EH (cell line): Measurements from ENCODE around the gene MINDY4B.

Experiments used
- DNase-seq: peaks from one replicate; pipeline ENCODE4 v3.0.0-alpha.2; 2015; ENCODE audit warnings: low read depth

Gene MINDY4B

DNA sequence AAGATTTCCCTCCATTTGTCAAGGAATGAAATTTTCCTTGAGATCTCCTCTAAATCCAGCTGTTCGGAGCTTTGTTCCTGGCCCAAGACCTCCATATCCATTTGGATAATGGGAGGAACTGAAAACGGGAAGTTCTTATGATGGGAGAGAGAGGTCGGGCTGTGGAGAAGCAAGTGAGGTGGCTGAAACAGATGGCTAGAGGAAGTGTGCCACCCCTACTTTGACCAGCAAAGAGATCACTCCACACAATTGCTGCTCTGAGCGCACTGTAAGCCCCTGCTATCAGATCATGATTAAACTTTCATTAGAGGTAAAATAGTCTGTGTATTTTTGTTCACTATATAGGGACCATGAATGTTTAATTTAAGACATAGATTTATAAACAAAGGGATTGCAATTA is at the start of gene MINDY4B:
Gene MINDY4B, minus strand, starts transcription at position 101 of the 400 bp plus-strand sequence. Its CDS starts 0 bp downstream, at position 101.
- DNase-seq = no peak

DNA sequence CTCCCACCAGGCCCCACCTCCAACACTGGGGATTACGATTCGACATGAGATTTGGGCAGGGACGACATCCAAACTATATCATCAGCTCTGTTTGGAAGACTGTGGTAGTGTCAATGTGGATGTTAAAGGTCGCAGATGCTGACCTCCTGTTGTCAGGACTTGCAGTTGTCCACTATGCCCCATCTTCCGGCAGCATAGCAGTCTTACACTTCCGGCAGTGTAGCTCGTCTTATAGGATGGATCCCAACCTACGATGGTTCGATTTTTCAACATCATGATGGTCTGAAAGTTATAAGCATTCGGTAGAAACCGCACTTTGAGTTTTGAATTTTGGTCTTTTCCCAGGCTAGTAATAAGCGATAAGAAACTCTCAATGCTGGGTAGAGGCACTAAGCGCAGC is 46.7 kb upstream of the MINDY4B start:
- no peak for DNase-seq

DNA sequence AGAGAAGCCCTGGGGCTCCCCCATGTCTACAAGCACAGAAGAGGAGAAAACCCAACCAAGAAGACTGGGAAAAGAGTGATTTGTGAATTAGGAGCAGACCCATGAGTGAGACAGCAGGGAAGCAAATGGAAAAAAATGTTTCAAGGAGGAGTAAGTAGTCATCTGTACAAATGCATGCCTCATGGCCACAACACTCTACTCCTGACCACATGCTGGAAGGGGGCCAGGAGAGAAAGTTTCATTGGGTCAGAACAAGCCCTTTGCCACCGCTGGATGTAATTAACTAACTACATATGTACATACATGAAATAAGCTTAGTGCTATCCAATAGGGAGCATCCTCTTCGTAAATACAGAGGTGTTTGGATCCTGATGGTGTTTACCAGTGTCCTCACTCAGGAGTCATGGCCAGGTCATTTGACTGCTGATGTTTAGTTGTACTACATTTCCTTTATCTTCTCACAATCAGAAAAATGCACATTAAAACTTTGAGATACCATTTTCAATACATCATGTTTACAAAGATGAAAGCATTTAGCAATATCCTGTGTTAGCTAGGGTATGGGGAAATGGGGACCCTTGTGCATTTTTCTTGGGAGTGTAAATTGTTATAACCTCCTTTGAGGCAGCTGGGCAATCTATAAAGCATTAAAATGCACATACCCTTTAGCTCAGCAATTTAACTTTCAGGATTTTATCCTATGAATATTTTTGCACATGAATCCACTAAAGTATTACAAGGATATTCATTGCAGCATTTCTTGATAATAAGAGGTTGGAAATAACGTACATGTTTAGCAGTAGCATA is 40.2 kb upstream of the MINDY4B start:
- DNase-seq = peak; percentile 51

DNA sequence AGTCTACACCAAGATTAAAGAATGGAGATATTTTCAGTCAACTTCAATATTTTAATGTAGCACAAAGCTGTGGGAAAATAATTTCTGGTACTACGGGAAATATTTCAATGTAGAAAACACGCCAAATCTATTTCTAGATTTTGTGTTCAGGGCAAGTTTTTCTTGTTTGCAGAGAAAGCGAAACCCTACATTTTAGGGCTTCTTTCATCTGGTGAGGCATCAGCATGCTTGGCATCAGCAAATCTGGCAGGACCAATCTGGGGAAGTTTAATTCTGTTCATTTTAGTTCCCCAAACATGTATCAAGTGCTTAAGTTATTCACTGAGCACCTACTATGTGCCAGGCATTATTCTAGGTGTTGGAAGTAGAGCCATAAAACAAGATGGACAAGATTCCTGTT is 37.0 kb upstream of the MINDY4B start:
- DNase-seq = no peak

DNA sequence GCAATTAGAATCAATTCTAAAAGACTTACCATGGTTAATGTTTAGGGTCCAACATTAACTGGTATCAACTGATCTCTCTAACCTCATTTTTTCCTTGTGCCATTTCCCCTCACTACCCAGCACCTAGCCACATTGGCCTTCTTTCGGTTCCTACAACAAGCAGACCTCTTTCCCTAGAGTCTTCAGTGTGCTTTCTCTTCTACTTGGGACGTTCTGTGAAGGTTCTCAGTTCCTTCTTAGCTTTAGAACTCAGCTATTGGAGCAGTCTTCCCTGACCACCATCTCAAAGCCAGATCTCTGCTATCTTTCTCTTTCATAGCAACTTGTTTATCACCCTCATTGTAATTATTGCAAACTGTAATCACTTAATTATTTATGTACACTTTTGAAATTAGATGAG is 31.5 kb upstream of the MINDY4B start:
- no peak for DNase-seq

DNA sequence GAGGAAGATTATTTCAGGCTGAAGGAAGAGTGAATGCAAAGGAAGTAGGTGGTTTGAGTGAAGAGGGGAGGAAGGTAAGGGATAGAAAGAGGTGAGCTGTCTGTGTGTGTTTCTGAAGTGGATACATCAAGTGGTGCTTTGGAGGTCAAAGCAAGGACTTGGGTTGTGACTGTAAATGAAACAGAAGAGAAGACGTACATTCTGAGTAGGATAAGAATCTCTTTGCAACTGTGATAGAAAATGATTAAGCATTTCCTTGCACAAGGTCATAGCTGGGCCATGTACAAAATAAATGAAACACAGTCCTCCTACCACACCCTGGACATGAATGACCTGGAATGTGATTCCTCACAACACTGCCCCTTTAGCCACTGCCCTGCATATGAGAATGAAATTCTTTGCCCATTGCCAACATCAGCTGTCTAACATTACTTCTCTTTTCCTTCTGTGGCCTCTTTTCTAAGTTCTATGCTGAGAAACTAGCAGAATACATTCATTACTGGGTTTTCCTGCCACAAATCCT is 28.3 kb upstream of the MINDY4B start:
- no peak for DNase-seq

DNA sequence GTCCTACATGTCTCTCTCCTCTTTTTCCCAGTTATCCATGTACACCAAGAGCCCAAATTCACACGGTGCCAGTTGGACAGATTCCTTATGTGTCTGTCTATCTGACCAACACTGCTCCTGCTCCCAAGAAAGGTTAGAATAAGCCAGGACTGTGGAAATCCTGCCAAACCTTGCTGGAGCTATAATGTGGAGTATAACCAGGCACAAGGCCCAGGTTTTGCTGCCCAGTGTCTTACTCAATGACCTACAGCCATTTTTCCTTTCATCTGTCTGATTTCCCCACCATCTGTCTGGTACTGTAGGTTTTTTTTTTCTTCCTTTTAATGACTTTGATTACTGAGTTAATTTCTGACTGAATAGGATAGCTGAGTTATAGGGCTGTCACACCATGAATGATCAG is 26.5 kb upstream of the MINDY4B start:
- no peak for DNase-seq

DNA sequence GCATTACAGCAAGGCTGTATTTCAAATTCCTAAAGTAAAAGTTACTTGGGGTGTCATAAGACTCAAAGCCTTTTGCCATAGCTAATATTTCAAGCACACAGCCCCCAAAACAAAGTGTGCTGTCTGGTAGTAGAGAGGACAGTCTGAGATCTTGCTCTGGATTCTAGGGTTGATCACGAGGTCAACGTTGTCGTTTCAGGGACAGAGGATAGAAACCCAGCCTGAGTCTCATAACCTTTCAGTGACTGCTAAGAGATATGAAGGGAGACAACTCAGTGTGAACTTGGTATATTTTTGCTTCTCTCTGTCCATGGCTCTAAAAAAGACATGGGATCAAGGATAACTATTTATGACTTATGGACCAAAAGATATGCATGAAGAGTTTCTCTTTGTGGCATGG is 25.6 kb upstream of the MINDY4B start:
- no peak for DNase-seq

DNA sequence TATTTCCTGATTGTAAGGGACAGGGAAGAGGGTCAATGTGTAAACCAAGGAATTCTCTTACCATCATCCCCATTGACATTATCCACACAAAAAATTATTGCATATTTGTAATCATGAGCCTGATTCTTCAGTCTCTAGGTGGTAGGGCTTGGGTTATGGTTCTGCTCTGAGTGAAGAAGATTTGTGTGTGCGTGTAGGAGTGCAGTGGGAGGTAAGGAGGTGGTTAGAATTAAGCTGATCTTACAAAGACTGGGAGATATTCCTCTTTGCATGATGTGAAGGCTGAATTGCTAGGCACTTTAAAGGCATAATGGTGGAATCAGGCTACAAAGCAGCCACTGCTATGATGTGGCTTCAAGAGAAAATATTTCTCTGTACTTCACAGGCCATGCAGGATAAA is 23.0 kb upstream of the MINDY4B start:
- DNase-seq = no peak

DNA sequence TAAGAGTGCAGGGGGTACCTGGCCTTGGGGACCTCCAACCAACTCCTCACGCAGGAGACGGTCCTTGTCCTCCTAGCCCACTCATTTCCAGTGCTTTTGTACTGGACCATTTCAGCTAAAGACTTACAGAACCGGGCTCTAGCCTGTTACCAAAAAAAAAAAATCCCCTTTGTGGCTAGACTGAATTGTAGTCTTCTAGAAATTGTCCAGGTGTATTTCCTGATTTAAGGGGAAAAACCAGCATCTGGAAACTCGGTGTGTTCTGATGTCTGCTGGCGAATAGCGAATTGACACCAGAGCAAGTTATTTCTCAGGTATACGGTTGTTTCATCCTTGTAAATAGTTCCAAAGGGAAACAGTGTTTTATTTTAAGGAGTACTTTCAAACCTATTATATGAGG is 21.1 kb upstream of the MINDY4B start:
- DNase-seq = no peak

DNA sequence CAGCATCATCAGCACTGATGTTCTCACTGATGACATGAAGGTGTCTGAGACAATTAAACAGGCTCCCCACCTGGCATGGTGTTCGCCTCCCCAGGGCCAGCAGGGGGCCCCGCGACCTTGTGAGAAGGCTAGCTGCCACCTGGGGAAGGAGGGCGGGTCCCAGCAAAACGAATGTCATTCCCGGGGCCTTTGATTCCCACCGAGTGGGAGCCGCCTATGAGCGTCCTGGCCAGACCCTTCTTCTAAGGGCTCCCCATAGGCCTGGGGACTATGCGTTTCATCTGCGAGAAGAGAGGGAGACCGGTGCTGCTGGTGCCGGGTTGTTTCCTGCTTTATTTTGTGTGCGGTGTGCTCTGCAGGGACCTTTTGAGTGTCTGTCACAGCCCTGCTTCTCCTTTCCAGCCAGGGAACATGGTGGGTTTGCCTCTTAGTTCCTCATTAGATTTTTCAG is 20.5 kb upstream of the MINDY4B start:
- peak; percentile 10 for DNase-seq

DNA sequence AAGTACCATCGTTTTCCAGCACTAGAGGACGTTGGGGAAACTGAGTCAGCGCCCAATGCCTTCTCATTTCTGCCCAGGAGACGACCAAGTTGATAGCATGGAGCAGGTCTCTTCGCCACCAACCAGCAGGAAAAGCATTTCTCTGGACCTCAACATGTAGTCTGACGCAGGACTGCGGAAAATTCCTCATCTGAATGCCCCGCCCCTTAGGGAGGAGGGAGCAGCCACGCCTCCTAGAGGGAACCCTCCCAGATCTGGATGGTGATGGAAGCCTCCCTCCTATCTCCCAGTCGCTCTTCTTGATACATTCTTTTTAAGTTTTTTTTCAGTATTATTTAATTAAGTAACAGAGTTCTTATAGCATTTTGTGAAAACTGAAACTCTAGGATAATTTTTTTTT is 17.4 kb upstream of the MINDY4B start:
- no peak for DNase-seq

DNA sequence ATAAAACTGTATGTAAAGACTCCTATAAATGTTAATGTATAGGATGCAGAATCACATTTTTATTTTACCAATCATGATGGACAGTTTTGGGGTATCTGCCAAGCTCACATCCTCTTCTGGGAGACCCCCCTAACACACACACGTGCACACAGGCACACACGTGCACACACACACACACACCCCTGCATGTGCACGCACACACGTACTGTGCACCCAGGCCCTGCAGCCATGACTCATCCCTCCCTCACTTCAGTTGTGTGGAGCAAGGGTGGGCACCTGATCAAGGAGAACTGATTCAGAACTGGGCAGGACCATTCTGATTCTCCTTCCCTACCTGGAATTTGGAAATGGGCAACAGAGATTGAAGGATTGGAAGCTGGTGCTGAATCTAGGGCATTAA is 16.0 kb upstream of the MINDY4B start:
- no peak for DNase-seq

DNA sequence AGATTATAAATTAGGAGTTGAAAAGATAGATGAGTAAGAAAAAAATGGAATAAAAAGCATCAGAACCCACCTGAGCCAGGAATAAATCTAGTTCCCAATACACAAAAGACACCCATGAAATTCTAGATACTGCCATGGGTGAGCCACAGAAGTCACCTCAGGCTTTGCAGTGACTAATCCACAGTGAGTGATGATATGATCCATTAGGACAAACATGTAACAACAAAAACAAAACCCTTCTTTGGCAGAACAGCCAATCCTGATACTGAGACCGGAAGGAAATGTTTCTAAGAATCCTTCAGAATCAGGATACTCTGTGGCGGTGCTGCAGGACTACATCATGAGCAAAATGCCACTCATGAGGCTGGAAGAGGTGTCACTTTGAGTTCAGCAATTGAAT is 15.0 kb upstream of the MINDY4B start:
- DNase-seq = no peak

DNA sequence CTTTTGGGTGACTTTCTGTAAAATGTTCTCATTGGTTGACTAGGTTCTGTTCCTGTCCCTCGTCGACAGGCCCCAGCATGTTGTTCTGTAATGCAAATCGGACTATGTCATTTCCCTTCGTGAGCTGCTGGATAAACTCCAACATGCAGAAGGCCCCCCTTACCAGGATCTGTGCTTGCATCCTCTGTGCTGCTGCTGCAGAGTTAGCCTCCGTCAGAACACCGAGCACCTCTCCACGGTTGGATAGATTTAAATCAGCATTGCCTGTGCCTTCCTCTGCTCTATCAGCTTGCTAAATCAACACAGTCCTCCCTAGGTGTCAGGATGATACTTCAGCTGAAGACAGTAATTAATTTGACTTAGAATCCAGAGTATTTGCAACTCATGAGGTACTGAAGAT is 12.7 kb upstream of the MINDY4B start:
- no peak for DNase-seq

DNA sequence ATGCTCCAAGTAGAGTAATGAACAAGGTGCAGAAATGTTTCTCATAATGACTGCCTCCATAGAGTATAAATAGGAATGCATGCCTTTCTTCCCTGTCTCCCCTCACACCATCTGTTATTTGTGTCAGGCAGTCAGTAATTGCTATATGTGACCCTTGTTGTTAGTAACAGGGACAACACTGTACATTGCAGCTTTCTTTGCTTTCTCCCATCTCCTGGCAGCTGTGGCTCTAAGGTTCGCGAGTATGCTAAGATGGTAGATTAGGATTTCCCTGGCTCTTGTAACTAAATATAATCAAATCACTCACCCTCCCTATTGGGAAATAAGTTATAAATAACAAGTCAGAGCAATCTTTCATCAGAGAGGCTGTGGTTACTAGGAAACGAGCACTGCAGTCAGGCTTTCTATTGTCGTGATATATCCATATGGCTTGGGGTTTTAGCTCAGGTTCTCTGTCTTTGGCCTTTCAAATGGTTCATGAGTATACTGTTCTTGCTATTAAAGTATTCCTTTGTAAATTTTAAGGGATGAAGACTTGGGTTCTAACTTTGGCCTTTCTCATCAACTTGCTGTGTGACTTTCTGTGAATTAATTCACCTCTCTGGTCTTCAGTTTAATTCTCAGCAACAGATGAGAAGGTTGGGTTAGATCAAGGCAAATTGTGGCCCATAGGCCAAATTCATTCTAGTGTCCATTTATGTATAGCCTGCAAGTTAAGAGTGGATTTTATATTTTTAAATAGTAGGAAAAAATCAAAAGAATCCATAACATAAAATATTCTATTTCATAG is 8.1 kb upstream of the MINDY4B start:
- DNase-seq = no peak

DNA sequence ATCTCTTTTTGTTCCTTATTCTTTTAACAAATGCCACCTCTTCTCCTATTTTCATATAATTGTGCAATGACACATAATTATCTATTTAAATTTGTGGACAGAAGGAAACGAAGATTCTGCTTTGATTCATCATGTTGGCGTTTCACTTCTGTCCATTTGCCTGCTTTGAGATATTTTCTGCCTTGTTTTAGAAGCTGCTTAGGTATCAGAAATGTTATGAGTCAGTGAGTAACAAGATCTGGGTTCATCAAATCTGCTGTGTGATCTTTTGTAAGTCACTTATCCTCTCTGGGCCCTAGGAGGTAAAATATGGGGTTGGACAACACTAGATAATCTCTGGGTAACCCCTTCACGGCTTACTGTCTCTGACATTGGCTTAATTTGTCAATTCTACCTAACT is 7.3 kb upstream of the MINDY4B start:
- no peak for DNase-seq

DNA sequence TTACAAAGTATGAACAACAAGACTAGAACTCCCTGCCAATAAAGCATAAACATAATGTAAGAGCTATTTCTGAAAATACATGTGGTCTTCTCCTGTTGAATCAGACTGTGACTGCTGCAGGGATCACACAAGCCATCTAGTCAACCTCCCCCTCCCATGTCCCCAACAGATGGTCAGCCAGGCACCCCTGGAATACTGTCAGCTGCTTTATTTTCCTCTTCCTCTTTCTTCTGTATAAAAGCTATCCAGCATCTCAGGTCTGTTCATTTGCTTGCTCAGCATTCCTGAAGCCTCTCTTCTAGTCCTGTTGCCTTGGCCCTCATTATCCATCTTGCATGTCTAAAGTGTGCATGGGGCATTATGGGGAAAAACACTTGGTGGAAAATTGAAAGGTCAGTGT is 6.5 kb upstream of the MINDY4B start:
- no peak for DNase-seq

DNA sequence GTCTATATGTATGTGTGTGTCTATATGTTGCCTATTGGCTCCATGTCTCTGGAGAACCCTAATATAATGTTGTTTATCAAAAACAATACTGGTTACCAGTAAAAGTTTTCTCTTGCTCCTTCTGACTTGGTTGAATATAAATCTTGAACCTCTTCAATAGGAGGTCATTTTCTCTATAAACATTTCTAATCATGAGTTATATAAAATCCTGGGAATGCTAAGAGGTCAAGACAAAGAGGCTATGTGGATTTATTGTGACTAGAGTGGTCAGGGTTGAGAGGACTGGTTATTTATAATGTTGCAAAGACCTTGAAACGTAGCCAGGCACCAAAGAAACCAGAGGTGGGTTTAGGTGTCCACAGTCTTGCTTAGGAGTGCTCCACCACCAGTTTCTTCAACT is 1.2 kb upstream of the MINDY4B start:
- DNase-seq = no peak

DNA sequence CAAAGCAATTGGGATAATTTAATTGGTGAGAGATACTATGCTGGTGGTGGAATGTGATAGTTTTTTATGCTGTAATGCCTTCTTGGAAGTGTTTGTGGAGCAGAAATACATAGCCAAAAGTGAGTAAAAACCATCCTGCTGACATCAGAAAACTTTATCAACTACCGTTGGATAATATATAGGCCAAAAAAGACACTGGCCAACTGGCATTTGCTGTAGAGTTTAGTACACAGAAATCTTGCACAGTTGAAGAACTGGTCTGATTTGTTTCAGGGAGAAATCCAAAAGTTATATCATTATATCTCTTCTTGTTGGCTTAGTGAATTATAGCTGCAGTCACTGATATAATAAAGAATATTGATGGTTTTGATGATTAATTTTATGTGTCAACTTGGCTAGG is 507 bp upstream of the MINDY4B start:
- DNase-seq = no peak

DNA sequence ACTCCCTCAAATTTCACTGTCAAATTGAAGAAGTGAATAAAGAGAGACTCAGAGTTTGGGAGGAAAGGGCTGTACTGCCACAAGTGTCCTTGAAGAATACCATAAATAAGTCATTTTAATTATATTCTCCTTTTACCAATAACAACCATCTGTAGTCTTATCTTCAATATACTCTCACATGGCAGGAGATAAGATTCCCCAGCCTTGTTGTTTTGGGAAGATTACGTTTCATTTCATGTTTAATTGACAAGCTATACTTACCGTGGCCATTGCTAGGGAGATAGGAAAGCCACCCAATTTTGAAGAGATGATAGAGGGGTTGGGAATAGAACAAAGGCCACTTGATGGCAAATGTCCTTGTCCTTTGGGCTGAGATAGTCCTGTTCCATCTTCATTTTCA is 2.3 kb downstream of the MINDY4B start:
- no peak for DNase-seq

DNA sequence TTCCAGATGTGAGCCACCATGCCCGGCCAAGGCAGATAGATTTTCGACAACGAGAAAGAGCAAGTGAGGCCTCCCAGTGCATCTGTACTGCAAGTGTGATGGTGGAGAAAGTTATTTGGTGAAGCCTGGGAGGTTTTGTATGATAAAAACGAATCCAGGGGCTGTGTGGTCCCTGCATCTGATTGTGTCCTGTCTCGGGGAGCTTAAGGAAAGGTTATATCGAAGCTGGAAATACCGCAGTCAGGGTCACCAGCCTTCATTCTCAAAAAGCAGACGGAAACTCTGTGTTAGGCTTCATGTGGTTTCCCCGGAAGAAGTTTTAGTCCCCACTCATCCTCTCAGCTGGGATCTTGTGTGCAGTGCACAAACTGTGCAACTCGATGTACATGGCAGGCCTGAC is 3.4 kb downstream of the MINDY4B start:
- no peak for DNase-seq

DNA sequence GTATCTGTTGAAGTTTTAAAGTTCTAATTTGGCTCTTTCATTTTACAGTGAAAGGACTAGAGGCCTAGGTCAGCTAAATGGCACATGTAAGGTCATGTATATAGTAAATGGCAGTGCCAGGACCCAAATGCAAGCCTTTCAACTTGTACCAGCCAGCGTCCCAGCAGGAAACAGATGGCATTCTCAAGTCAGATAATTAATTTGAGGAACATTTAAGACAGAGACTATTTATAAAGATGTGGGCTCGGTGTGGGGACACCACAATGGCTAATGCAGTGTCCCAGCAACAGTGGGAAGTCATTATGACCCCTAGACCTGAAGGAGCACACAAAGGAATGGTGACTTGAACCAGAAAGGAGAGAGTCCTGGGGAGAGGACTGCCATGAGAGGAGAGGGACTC is 6.1 kb downstream of the MINDY4B start:
- no peak for DNase-seq
